WTC11 (cell line): ENCODE data around the gene STIM2.

Experiments
- CTCF ChIP-seq: fragments of 200-600 bp; IDR thresholded peaks from 2 replicates; pipeline ENCODE4 v1.8.0; 2022; ENCODE audit warnings: antibody characterized with exemption
- USF1 ChIP-seq: sonication (generic); formaldehyde crosslinking; IDR thresholded peaks from 2 replicates; pipeline ENCODE4 v1.8.0; 2022; ENCODE audit warnings: mild to moderate bottlenecking, missing genetic modification reagents

GRCh38 chr4:27056281-27056680 is 195.6 kb downstream of the STIM2 start:
- TF ChIP-seq CTCF: no peak
- no peak for TF ChIP-seq USF1 (CRISPR knock-in tag)
